Parietal lobe (tissue), 2 donors: ENCODE results near the gene ABHD17C. TPM values are rescaled to one million over a fixed set of nuclear protein-coding genes. Genes with fewer than 3 reads are reported as not detected.

Experiments
- small RNA-seq: library from RNA; depleted of rRNA; stranded (forward); fragments of <200 nt; gene quantifications from one replicate; pipeline ENCODE3, GENCODE V24; 2014; ENCODE audit warnings: low replicate concordance
- total RNA-seq: library from RNA; depleted of rRNA; stranded (reverse); fragments of >200 nt; gene quantifications from one replicate; pipeline ENCODE4 v1.2.3, GENCODE V29; 2014

ABHD17C gene
- total RNA-seq = 13.5 TPM

GRCh38 chr15:80695099-80695910 lies at the start of gene ABHD17C:
TSS of gene ABHD17C (plus strand) at chr15:80695310. CDS start at chr15:80695430, 120 bp downstream.

GRCh38 chr15:80778964-80779657 lies 84.0 kb downstream of the ABHD17C start, which contains the start of gene CEMIP:
TSS of gene CEMIP (plus strand) at chr15:80779370. CDS start at chr15:80873880, 94,510 bp downstream.

Small RNA genes within 50 kb of the gene (small RNA-seq; reads per million reads assigned to genes)
- not detected for gene RNU6-380P

Other genes starting within 250 kb of the ABHD17C start
- gene CEMIP, start 84.1 kb downstream of the ABHD17C start, total RNA-seq = 1.6 TPM